GM10266 (cell line): ENCODE data around the gene RPP30.

Experiments used
- DNase-seq: peaks from one replicate; pipeline ENCODE4 v3.0.0; 2012; ENCODE audit errors: extremely low spot score
- TF ChIP-seq, protein P1 (sequence below): IDR thresholded peaks from 2 replicates; pipeline ENCODE4 v1.5.1; 2012; ENCODE audit warnings: mild to moderate bottlenecking, low read depth; ENCODE audit not compliant: control insufficient read depth, insufficient read depth; ENCODE audit errors: missing control alignments

Gene RPP30

DNA sequence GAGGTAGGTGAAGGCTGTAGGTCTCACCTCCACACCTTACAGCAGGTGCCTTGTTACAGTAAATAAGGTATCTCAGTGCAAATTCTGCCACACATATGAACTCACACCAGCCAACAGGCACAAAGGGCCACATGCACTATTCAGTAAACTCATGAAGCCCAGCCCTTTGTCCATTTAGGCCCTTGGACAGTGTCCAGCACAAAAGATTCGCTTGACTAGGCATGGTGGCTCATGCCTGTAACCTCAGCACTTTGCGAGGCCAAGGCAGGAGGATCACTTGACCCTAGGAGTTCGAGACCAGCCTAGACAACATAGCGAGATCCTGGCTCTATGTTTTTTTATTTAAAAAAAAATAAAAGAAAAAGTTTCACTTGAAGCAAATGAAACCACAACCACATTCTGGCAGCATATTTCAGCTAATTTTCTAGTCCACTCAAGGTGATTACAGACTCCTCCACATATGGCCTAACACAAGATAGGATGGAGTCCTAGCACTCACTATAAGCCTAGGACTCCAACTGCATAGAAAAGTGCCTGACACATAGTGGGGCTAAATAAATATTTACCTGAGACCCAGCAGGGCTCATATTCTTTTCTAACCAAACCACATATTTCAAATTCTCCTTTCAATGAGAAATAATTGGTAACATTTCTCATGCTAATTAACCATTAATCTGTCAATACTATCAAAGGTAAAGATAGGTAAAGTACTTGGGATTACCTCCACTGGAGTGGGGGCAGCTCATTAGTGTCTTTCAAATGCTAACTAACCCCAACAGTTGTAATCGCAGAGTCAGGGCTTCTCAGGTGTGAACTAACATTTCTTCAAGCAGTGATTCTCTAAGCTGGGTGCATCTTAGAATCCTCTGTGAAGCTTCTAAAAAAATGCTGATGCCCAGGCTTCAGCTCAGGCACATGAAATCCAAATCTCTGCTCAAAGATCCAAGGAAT lies 53.6 kb downstream of the RPP30 start:
- DNase-seq = no peak
- TF ChIP-seq, protein P1, sequence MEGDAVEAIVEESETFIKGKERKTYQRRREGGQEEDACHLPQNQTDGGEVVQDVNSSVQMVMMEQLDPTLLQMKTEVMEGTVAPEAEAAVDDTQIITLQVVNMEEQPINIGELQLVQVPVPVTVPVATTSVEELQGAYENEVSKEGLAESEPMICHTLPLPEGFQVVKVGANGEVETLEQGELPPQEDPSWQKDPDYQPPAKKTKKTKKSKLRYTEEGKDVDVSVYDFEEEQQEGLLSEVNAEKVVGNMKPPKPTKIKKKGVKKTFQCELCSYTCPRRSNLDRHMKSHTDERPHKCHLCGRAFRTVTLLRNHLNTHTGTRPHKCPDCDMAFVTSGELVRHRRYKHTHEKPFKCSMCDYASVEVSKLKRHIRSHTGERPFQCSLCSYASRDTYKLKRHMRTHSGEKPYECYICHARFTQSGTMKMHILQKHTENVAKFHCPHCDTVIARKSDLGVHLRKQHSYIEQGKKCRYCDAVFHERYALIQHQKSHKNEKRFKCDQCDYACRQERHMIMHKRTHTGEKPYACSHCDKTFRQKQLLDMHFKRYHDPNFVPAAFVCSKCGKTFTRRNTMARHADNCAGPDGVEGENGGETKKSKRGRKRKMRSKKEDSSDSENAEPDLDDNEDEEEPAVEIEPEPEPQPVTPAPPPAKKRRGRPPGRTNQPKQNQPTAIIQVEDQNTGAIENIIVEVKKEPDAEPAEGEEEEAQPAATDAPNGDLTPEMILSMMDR = no peak

DNA sequence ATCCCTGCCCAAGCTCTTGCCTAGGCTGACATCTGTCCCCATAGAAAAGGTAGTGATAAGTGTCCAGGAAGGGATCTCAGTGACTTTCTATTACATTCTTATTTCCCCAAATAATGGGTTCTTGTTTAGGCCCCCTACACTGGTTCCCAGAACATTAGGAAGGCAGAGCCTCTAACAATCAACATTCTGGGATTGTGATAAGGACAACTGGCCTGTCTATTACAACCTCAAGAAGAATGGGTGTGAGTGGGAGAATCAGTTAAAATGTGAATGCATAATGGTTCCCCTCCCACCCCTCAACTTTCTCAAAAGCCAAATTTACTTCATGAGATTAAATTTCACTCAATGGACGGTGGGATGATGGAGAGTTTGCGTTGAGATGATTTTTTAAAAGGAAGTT lies 55.5 kb downstream of the RPP30 start:
- TF ChIP-seq, protein P1 = no peak
- no peak for DNase-seq

DNA sequence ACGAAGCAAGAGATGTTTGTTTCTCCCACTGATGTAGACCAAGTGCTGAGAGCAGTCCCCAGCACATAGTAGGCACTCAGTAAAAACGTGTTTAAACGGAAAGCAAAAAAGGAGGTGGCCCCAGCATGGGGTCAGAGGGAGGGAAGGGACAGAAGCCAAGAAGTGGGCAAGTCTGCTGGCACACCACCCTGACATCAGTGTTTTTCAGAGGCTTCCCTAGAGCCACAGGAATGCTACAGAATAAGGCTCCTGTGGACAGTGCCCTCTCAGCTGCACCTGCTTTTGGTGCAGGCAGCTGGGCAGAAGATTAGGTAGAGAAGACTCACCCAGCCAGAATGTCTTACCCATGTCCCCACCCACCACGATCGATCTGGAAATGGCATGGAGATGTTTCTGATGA lies 57.4 kb downstream of the RPP30 start:
- DNase-seq = no peak
- TF ChIP-seq, protein P1 = no peak

DNA sequence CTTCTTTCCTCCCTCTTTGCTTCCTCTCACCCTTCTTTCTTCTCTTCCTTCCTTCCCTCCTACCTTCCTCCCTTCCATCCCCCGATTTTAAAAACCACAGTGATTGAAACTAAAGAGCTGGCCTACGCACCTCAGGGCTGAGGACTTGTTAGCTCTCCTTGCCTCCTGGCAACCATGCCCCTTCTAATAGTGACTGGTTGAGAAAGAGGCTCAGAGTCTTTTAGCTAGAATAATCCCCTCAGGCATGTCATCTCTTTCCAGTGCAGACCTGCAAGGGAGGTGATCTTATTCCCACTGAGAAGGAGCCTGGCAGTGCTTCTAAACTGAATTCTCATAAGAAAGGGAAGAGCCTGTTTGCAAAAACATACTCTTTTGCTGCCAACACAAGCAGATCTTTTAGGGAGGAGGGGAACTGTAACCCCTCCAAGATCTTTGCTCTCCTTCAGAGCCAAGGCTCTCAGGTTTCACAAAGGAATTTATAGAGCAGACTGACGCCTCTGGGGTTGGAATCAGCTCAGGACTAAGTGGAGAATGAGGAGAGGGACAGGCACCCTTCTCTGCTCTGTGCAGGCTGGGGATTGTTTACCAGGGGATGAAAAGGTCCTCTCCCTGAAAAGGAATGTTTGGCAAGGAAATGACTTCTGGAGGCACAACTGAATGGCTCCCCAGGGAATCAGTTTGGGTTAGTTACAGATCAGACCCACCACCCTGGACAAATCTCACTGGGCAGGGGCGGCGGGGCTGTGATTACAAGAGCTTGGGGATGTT lies 58.5 kb downstream of the RPP30 start:
- TF ChIP-seq, protein P1 = no peak
- no peak for DNase-seq

DNA sequence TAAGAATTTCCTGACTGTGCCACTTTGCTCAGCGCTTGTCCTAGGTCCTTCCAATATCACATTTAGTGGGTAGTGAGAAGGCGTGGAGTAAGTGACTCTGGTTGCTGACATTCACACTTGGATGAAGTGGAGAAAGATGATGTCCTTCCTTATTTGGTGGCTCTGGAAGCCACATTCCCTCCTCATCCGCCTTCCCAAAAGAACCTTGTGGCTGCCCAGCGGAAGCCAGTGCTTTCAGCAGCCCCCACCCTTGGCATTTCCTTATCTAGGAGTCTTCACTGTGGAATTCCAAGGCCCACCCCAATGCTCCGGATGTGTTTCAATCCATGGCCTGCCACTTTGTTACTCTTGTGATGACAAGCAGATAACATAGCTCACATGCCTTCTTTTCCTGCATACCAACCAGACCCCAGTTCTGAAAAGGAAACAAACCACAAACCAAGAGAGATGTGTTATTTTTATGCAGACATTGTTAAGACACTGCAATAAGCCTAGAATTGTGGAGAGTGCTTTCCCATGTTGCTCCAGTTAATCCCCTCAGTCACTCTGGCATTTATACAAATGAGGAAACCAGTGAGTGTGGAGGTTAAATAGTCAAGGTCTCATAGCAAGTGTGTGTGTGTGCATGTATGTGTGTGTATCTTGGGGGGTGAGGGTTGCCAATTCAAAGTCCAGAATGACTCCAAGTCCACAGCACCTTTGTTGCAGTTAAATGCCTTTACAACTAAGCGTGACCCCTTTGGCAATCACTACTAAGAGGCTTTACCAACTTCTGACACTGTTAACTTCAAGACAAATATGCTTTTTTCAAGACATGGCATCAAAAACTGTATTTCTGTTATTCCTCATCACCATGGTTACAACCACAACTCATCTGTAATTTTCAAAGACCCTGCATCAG lies 59.4 kb downstream of the RPP30 start:
- TF ChIP-seq, protein P1 = no peak
- DNase-seq = no peak

DNA sequence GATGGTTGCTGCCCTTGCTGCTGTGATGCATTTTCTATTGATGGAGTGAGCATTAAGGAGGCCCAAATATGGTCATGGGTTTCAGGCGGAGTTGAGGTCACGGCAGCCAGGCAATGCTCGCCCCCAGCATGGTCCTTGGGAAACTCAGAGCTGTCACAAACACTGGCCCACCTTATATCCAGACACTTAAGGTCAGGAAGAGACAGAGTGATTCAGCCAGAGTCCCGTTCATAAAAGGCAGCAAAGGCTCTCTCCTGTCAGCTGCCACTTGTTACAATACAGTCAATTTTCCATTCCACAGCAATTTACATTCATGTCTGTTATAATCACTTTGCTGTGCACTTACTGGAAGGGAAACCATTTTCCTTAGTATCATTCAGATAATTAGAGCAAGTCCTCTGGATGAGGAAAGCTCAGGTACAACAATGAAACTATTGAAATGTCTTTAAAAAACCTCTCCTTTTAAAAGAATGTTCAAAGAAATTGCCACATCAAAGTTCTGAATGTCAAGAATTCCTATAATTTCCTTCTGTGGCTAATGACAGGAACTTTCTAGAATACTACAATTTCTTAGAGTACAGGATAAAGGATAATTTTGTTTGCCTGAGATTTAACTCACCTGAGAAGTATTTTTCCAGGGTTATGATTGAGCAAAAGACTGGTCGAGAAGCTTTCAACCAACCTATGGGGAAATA lies 64.0 kb downstream of the RPP30 start:
- DNase-seq = no peak
- TF ChIP-seq, protein P1 = no peak
